ENCODE measurements around the gene OBSCN.

The OBSCN gene

GRCh38 chr1:228426518-228427175 is 218.8 kb downstream of the OBSCN start:
- DNase-seq, result no peak

GRCh38 chr1:228428412-228428811 is 220.6 kb downstream of the OBSCN start:
- no peak for DNase-seq
